ENCODE measurements around the gene WDR31. TPM values are rescaled to one million over a fixed set of nuclear protein-coding genes. Genes with fewer than 3 reads are reported as not detected.

Gene WDR31
- polyA plus RNA-seq, 3 donors, result 0.05 to 0.11 TPM; not detected in 1

GRCh38 chr9:113310538-113310937 lies 29.5 kb downstream of the WDR31 start:
- TF ChIP-seq CTCF (IDR thresholded peaks at IDR 0.05), result no peak
- Mint-ChIP-seq H3K27ac (no peak overlapping the region), H3K9me3 (peaks cover 0 to 2% (median 0%) of the 10 kb centered on the region in 7 donors), H3K4me1 (no peaks in the 10 kb centered on the region), H3K36me3 (no peaks in the 10 kb centered on the region), H3K27me3 (ENCODE audit: low read depth in 3 of 3) (peaks cover 0 to 2% (median 1%) of the 10 kb centered on the region in 3 donors), H3K4me3 (no peak overlapping the region)
- Histone ChIP-seq H3K36me3 (replicated peaks in 1 of 2; ENCODE audit: control insufficient read depth in 1 of 2, insufficient read depth in 2 of 2, low read length in 2 of 2) (no peaks in the 10 kb centered on the region), H3K27me3 (ENCODE audit: control insufficient read depth in 2 of 2, insufficient read depth in 2 of 2, low read length in 2 of 2) (no peaks in the 10 kb centered on the region), H3K4me1 (ENCODE audit: control insufficient read depth in 1 of 2, insufficient read depth in 2 of 2, low read length in 2 of 2) (no peaks in the 10 kb centered on the region), H3K4me2 (replicated peaks; ENCODE audit: extremely low read depth, low read length, poor library complexity, severe bottlenecking) (no peak overlapping the region), H3K9ac (ENCODE audit: insufficient read depth, low read length, poor library complexity, severe bottlenecking) (no peak overlapping the region), H3K79me2 (ENCODE audit: insufficient read depth, low read length) (no peaks in the 10 kb centered on the region), H4K20me1 (ENCODE audit: insufficient read depth, low read length) (no peaks in the 10 kb centered on the region), H3K27ac (ENCODE audit: low read depth in 1 of 2, low read length in 2 of 2) (no peak overlapping the region), H3K9me3 (replicated peaks in 1 of 2; ENCODE audit: control insufficient read depth in 1 of 2, insufficient read depth in 1 of 2, low read length in 2 of 2) (no peaks in the 10 kb centered on the region), H3K4me3 (replicated peaks in 1 of 3; ENCODE audit: low read depth in 2 of 3, low read length in 3 of 3) (no peak overlapping the region), H2AFZ (ENCODE audit: insufficient read depth, low read depth, low read length, poor library complexity, severe bottlenecking) (no peak overlapping the region)
- intact Hi-C loops (cut with micrococcal nuclease), result no loop called here
- WGBS (ENCODE audit: insufficient coverage), result no CpG with 5 or more reads among the region's 3 CpGs
- no peak for DNase-seq

GRCh38 chr9:113309204-113309813 lies 30.8 kb downstream of the WDR31 start:
- H3K36me3 ChIP-seq (replicated peaks in 1 of 2; ENCODE audit: control insufficient read depth in 1 of 2, insufficient read depth in 2 of 2, low read length in 2 of 2), result no peaks in the 10 kb centered on the region
- H3K4me1 ChIP-seq (ENCODE audit: control insufficient read depth in 1 of 2, insufficient read depth in 2 of 2, low read length in 2 of 2), result no peaks in the 10 kb centered on the region
- no peaks in the 10 kb centered on the region for H4K20me1 ChIP-seq (ENCODE audit: insufficient read depth, low read length)
- H3K4me2 ChIP-seq (replicated peaks; ENCODE audit: extremely low read depth, low read length, poor library complexity, severe bottlenecking), result no peak overlapping the region
- H3K9me3 ChIP-seq (replicated peaks in 1 of 2; ENCODE audit: control insufficient read depth in 1 of 2, insufficient read depth in 1 of 2, low read length in 2 of 2), result no peaks in the 10 kb centered on the region
- Mint-ChIP-seq H3K27ac (no peak overlapping the region), H3K4me1 (no peaks in the 10 kb centered on the region), H3K36me3 (no peaks in the 10 kb centered on the region), H3K4me3 (no peak overlapping the region), H3K9me3 (no peaks in the 10 kb centered on the region), H3K27me3 (ENCODE audit: low read depth in 3 of 3) (peaks cover 0 to 2% (median 1%) of the 10 kb centered on the region in 3 donors)
- TF ChIP-seq CTCF (IDR thresholded peaks at IDR 0.05), result peak; percentile 73
- DNase-seq, result peak; percentile 6 to 12 (median 8)
- intact Hi-C loops (cut with micrococcal nuclease), result loop anchor here in 1 of 2 donors (5.0 kb wide), 1 partner anchor 348 kb away; no protein-coding TSS in a partner anchor
- no peak overlapping the region for H3K9ac ChIP-seq (ENCODE audit: insufficient read depth, low read length, poor library complexity, severe bottlenecking)
- H3K27me3 ChIP-seq (ENCODE audit: control insufficient read depth in 2 of 2, insufficient read depth in 2 of 2, low read length in 2 of 2), result no peaks in the 10 kb centered on the region
- no peak overlapping the region for H2AFZ ChIP-seq (ENCODE audit: insufficient read depth, low read depth, low read length, poor library complexity, severe bottlenecking)
- H3K79me2 ChIP-seq (ENCODE audit: insufficient read depth, low read length), result no peaks in the 10 kb centered on the region
- no peak overlapping the region for H3K27ac ChIP-seq (ENCODE audit: low read depth in 1 of 2, low read length in 2 of 2)
- no CpG with 5 or more reads among the region's 2 CpGs for WGBS (ENCODE audit: insufficient coverage)
- H3K4me3 ChIP-seq (replicated peaks in 1 of 3; ENCODE audit: low read depth in 2 of 3, low read length in 3 of 3), result no peak overlapping the region

Data from CD14-positive monocyte (primary cell).